ENCODE results near the gene TSPAN4.

TSPAN4 gene

DNA sequence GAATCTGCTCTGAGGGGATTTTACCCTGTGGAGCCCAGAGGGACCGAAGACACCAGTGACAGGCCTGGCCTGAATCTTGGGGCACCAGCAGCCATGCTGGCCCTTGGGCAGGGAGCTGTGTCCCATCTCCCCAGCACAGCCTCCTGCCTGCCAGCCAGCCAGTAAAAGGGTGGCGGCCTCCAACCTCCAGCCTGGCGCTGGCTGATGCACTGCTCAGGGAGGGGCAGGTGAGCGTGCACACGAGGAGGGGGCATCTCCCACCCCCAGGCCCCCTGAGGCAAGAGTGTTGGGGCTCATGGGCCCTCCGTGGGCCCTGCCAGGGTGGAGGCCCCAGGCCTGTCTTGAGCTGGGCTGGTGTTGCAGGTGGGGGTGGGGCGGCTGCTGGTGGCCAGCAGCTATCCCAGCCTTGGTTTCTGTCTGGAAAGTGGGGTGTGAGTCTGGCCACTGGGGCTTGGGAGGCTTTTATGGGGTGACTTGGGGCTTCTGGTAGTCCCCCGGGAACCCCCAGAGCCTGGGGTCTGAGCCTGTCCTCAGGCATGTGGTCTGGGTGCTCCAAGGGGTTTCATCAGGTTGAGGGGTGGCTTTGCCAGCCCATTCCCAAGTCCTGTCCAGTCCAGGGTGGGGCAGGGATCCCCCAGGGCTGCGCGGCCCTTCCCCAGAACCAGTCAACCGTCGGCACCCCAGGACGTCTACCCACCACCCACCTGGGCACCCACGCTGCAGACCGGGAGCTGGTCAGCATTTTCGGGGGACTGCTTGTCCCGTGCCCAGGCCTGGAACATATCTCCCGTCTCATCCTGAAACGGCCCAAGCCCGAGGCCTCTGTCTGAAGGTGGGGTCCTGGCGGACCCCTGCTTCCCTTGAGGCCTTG is 17.8 kb downstream of the TSPAN4 start:
- Histone ChIP-seq H3K79me2 (ENCODE audit: low read length) (no peaks in the 10 kb centered on the region), H3K4me2 (ENCODE audit: low read length) (no peak overlapping the region), H2AFZ (ENCODE audit: low read depth, low read length) (no peak overlapping the region), H3K9me3 (ENCODE audit: insufficient read depth, low read length) (no peaks in the 10 kb centered on the region), H4K20me1 (ENCODE audit: insufficient read depth, low read length) (no peaks in the 10 kb centered on the region), H3K27me3 (ENCODE audit: low read depth, low read length) (no peaks in the 10 kb centered on the region), H3K4me1 (ENCODE audit: low read length) (no peaks in the 10 kb centered on the region), H3K36me3 (replicated peaks; ENCODE audit: low read depth, low read length) (no peaks in the 10 kb centered on the region), H3K9ac (ENCODE audit: low read length) (no peak overlapping the region), H3K4me3 (ENCODE audit: low read length) (no peak overlapping the region), H3K27ac (ENCODE audit: low read length) (no peak overlapping the region)
- no peak for TF ChIP-seq EZH2phosphoT487 (IDR thresholded peaks at IDR 0.05; ENCODE audit: low read depth)
- TF ChIP-seq, protein P1, sequence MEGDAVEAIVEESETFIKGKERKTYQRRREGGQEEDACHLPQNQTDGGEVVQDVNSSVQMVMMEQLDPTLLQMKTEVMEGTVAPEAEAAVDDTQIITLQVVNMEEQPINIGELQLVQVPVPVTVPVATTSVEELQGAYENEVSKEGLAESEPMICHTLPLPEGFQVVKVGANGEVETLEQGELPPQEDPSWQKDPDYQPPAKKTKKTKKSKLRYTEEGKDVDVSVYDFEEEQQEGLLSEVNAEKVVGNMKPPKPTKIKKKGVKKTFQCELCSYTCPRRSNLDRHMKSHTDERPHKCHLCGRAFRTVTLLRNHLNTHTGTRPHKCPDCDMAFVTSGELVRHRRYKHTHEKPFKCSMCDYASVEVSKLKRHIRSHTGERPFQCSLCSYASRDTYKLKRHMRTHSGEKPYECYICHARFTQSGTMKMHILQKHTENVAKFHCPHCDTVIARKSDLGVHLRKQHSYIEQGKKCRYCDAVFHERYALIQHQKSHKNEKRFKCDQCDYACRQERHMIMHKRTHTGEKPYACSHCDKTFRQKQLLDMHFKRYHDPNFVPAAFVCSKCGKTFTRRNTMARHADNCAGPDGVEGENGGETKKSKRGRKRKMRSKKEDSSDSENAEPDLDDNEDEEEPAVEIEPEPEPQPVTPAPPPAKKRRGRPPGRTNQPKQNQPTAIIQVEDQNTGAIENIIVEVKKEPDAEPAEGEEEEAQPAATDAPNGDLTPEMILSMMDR (IDR thresholded peaks at IDR 0.05; ENCODE audit: low read depth, low read length), result no peak

DNA sequence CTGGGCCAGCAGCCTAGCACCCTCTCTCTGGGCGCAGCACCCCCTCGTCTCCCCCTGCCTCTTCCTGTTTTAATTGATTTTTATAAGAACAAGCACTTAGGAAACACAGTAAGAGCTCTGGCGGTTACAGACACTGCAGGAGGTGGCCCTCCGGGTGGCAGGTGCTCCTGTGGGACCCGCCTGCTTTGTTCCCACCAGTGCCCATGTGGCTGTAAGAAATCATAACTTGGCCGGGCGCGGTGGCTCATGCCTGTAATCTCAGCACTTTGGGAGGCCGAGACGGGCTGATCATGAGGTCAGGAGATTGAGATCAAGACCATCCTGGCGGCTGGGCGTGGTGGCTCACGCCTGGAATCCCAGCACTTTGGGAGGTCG is 18.4 kb downstream of the TSPAN4 start:
- TF ChIP-seq, protein P1 (IDR thresholded peaks at IDR 0.05; ENCODE audit: low read depth, low read length), result no peak
- no peak for TF ChIP-seq EZH2phosphoT487 (IDR thresholded peaks at IDR 0.05; ENCODE audit: low read depth)
- H3K36me3 ChIP-seq (replicated peaks; ENCODE audit: low read depth, low read length), result no peaks in the 10 kb centered on the region
- H3K9me3 ChIP-seq (ENCODE audit: insufficient read depth, low read length), result no peaks in the 10 kb centered on the region
- H2AFZ ChIP-seq (ENCODE audit: low read depth, low read length), result no peak overlapping the region
- no peak overlapping the region for H3K27ac ChIP-seq (ENCODE audit: low read length)
- H3K27me3 ChIP-seq (ENCODE audit: low read depth, low read length), result no peaks in the 10 kb centered on the region
- no peak overlapping the region for H3K4me3 ChIP-seq (ENCODE audit: low read length)
- H3K4me1 ChIP-seq (ENCODE audit: low read length), result no peaks in the 10 kb centered on the region
- no peaks in the 10 kb centered on the region for H3K79me2 ChIP-seq (ENCODE audit: low read length)
- no peak overlapping the region for H3K9ac ChIP-seq (ENCODE audit: low read length)
- no peak overlapping the region for H3K4me2 ChIP-seq (ENCODE audit: low read length)
- no peaks in the 10 kb centered on the region for H4K20me1 ChIP-seq (ENCODE audit: insufficient read depth, low read length)

DNA sequence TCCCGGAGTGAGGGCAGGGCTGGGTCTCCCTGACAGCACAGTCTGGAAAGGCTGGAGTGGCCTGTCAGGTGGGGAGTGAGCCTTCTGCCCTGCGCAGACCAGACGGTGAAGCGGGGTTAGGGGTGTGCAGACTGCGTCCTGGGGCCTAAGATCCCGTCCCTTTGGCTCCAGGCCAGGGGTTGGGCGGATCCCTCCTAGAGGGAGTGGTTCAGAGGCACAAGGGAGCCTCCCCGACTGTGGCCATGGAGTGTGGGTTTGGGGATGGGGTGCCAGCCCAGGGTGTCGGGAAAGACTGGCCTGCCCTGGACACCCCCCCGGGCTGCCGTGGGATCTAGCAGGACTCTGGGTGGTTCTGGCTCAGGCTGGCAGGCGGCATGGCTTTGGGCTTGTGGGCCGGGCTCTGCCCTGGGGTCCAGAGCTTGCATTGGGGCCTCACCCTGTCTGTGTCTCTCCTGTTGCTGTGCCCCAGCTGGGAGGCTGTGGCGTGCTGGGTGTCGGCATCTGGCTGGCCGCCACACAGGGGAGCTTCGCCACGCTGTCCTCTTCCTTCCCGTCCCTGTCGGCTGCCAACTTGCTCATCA is 19.5 kb downstream of the TSPAN4 start:
- Histone ChIP-seq H3K79me2 (ENCODE audit: low read length) (no peaks in the 10 kb centered on the region), H3K4me3 (ENCODE audit: low read length) (no peak overlapping the region), H3K4me2 (ENCODE audit: low read length) (no peak overlapping the region), H2AFZ (ENCODE audit: low read depth, low read length) (no peak overlapping the region), H3K27ac (ENCODE audit: low read length) (no peak overlapping the region), H3K9me3 (ENCODE audit: insufficient read depth, low read length) (no peaks in the 10 kb centered on the region), H3K9ac (ENCODE audit: low read length) (no peak overlapping the region), H3K4me1 (ENCODE audit: low read length) (no peaks in the 10 kb centered on the region), H3K36me3 (replicated peaks; ENCODE audit: low read depth, low read length) (no peaks in the 10 kb centered on the region), H4K20me1 (ENCODE audit: insufficient read depth, low read length) (no peaks in the 10 kb centered on the region), H3K27me3 (ENCODE audit: low read depth, low read length) (no peaks in the 10 kb centered on the region)
- TF ChIP-seq, protein P1 (IDR thresholded peaks at IDR 0.05; ENCODE audit: low read depth, low read length), result no peak
- no peak for TF ChIP-seq EZH2phosphoT487 (IDR thresholded peaks at IDR 0.05; ENCODE audit: low read depth)

DNA sequence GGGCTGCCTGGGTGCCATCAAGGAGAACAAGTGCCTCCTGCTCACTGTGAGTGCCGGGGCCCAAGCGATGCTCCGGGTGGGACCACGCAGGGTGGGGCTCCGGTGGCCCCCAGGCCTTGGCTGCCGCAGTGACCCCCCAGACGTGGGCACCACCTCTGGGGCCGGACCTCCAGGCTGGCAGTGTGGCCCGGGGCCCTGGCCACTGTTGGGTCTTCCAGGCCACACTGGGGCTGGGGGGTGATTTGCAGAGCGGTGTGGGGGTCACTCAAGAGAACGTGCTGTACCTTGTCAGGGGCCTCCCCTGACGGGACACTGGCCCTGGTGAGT is 20.0 kb downstream of the TSPAN4 start:
- H3K4me3 ChIP-seq (ENCODE audit: low read length), result no peak overlapping the region
- no peak overlapping the region for H3K4me2 ChIP-seq (ENCODE audit: low read length)
- H3K79me2 ChIP-seq (ENCODE audit: low read length), result no peaks in the 10 kb centered on the region

More for the DNA sequence above, 20.0 kb downstream of the TSPAN4 start:
- TF ChIP-seq EZH2phosphoT487 (IDR thresholded peaks at IDR 0.05; ENCODE audit: low read depth), result no peak
- TF ChIP-seq, protein P1 (IDR thresholded peaks at IDR 0.05; ENCODE audit: low read depth, low read length), result no peak
- no peaks in the 10 kb centered on the region for H3K9me3 ChIP-seq (ENCODE audit: insufficient read depth, low read length)
- H3K27me3 ChIP-seq (ENCODE audit: low read depth, low read length), result no peaks in the 10 kb centered on the region
- H2AFZ ChIP-seq (ENCODE audit: low read depth, low read length), result no peak overlapping the region
- H3K9ac ChIP-seq (ENCODE audit: low read length), result no peak overlapping the region
- H3K27ac ChIP-seq (ENCODE audit: low read length), result no peak overlapping the region
- H3K36me3 ChIP-seq (replicated peaks; ENCODE audit: low read depth, low read length), result no peaks in the 10 kb centered on the region
- H4K20me1 ChIP-seq (ENCODE audit: insufficient read depth, low read length), result no peaks in the 10 kb centered on the region
- no peaks in the 10 kb centered on the region for H3K4me1 ChIP-seq (ENCODE audit: low read length)
